ENCODE measurements around the gene MYOZ2.

DNA sequence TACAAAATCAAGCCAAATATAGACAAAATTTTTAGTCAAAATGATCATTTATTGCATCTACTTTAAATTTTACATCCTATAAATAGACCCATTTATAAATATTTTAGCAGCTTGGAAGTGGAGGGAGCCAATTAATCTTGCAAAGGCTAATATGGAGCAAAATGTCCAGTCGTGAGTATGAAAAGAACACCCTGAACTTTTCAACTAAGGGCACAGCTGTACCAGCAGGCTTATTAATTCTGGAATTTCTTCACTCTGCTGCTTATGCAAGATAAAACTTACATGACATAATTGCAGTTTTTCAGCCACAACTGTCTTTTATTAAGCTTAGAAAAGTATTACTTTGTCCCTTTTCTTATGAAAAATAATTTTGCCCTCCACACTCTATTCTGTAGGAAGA, 54.0 kb downstream of the MYOZ2 start:
- TF ChIP-seq CTCF (IDR thresholded peaks at IDR 0.05; ENCODE audit: low read length) = no peak
- no peak for TF ChIP-seq EZH2 (IDR thresholded peaks at IDR 0.05; ENCODE audit: borderline replicate concordance, low read length)

Measured in OCI-LY1 (cell line).